GM18526 (cell line): ENCODE measurements around the gene CIAO2A.

ENCODE experiments used
- POLR2A ChIP-seq: IDR thresholded peaks from 3 replicates; pipeline ENCODE4 v1.6.1; 2011; ENCODE audit not compliant: insufficient read length; ENCODE audit errors: extremely low read depth

Gene CIAO2A

GRCh38 chr15:64122444-64122843 is 28.8 kb upstream of the CIAO2A start:
- no peak for TF ChIP-seq POLR2A

GRCh38 chr15:64121614-64122013 is 28.0 kb upstream of the CIAO2A start:
- no peak for TF ChIP-seq POLR2A

- no peak for TF ChIP-seq POLR2A
Measured at GRCh38 chr15:64117759-64118487, 24.3 kb upstream of the CIAO2A start.

- no peak for TF ChIP-seq POLR2A
Measured at GRCh38 chr15:64112904-64113303, 19.3 kb upstream of the CIAO2A start.

- no peak for TF ChIP-seq POLR2A
Measured at GRCh38 chr15:64112073-64112772, 18.6 kb upstream of the CIAO2A start.

GRCh38 chr15:64111679-64112050 is 18.0 kb upstream of the CIAO2A start:
- TF ChIP-seq POLR2A, result no peak

GRCh38 chr15:64110950-64111678 is 17.5 kb upstream of the CIAO2A start:
- TF ChIP-seq POLR2A, result no peak

- TF ChIP-seq POLR2A, result no peak
Measured at GRCh38 chr15:64107337-64107736, 13.7 kb upstream of the CIAO2A start.

- no peak for TF ChIP-seq POLR2A
Measured at GRCh38 chr15:64105113-64105704, 11.6 kb upstream of the CIAO2A start.

- TF ChIP-seq POLR2A, result no peak
Measured at GRCh38 chr15:64102497-64102896, 8.9 kb upstream of the CIAO2A start.

GRCh38 chr15:64100958-64101357 is 7.3 kb upstream of the CIAO2A start:
- TF ChIP-seq POLR2A, result no peak

GRCh38 chr15:64099379-64099778 is 5.7 kb upstream of the CIAO2A start:
- TF ChIP-seq POLR2A, result no peak

GRCh38 chr15:64096668-64097384 is 3.2 kb upstream of the CIAO2A start:
- no peak for TF ChIP-seq POLR2A

GRCh38 chr15:64095795-64096667 is 2.4 kb upstream of the CIAO2A start, which contains the start of gene SNX1:
Gene SNX1 (plus strand): TSS chr15:64095982. CDS start chr15:64096014, 32 bp downstream.
- TF ChIP-seq POLR2A, result peak; percentile 91
